CD1c-positive myeloid dendritic cell (primary cell): ENCODE measurements around the gene POR.
"Not testable (repeated sequence)": the region's sequence is repeated elsewhere in the genome, so short reads cannot be mapped to it uniquely, and the experiment has no call there.

Experiments
- DNase-seq: peaks from one replicate; pipeline ENCODE4 v3.0.0-alpha.2; 2016; ENCODE audit errors: extremely low spot score

Gene POR

DNA sequence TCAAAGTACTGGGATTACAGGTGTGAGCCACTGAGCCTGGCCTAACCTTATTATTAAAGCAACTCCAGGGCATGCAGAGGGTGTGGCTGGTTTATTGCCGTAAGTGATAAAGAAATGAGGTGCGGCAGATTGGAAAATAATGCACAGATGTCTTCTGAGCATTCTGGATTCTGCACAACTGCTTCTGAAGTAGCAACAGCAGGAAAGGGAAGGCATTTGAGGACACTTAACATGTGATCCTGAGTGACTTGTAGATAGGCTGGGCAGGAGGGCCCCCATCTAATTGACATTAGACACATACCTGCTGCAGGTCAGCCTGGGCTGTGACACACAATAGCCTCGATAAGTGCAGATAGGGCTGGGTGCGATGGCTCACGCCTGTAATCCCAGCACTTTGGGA lies 30.5 kb upstream of the POR start:
- DNase-seq, result no peak

DNA sequence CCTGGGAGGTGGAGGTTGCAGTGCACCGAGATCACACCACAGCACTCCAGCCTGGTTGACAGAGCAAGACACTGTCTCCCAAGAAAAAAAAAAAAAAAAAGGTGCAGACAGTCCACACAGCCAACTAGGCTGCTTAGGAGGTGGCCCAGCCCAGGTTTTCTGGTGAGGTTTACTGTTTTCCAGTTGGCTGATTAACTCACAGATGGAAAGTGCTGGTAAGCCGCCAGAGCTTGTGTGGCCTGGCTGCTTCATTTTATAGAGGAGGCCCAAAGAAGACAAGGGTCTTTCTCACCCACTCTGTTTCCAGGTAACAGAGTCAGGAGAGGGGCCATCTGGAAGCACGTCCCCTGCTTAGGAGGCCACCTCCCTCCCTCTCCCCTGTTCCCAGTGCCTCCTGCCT lies 29.9 kb upstream of the POR start:
- no peak for DNase-seq

DNA sequence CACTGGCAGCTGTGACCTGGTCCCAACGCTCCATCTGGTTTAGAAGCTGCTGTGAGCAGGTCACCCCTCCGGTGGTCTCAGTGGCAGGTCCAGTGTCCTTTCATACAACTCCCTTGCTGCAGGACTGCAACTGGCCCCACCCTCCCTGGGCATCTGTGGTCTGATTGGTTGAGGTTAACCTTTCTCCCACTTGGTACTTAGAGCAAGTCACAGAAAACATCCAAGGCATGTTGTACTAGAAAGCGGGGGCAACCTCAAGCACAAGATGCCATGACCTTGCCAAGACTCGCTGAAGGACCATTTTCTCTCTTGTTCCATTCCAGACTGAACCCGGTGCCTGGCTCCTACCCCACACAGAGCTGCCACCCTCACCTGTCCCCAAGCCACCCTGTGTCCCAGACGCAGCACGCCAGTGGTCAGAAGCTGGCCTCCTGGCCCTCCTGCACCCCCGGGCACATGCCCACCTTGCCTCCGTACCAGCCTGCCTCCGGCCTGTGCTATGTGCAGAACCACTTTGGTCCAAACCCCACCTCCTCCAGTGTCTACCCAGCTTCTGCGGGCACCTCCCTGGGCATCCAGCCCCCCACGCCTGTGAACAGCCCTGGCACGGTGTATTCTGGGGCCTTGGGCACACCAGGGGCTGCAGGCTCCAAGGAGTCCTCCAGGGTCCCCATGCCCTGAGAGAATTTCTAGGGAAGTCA lies 27.1 kb upstream of the POR start:
- no peak for DNase-seq

DNA sequence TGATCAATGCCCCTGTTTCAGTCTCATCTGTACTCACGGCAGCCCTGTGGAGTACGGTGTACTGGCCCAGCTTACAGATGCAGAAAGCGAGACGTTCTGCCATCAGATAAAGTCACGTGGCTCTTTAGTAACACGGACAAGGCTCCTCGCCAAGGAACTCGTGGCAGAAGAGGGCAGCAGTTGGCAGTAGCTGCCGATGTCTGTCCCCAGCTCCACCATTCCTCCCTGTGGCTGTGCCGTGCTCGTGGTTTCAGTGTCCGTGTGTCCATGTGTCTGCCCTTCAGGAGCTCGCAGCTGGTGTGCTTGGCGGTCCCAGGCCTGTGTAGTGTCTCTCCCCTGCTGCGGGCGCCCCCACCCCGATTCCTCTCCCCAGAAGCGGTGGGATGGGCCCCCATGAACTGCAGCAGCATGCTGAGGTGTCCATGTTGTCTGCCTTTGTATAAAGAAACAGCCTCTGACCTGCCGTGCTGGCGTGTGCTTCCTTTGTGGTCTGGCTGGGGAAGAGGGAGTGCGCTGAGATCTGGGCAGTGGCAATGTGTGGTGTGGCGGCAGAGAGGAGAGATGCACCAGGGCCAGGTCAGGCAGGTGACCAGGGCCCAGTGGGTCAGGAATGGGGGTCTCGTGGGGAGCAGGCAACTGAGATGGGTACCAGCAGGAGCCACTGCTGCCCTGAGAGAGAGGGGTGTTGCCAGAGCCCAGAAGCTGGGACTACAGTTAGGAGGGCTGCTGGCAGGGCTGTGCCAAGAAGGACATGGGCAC lies 26.3 kb upstream of the POR start:
- no peak for DNase-seq

DNA sequence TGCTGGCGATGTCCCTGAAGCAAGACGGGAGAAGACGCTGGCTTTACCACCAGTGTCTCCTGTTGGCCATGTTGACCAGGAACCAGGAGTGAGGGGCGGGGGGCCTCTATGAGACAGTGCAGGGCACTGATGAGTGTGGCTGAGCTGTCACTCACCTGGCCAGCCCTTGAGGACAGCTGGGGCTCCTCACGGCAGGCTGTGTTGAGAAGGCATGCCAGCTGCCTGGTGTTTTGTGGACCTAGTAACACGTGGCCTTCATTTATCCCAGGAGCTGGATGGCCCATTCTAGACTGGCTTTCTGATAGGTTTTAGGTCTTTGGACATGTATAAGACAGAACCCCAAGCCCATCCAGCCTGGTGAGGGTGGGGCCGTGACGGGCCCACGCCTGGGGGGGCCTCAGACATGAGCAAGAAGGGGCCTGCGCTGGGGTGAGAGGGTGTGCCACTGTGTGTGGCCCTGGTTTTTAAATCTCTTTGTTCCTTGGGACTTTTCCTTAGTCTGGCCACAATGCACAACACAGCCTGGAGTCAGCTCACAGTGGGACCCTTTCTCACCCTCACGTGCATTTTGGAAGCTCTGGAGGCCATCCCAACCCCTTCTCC lies 25.6 kb upstream of the POR start:
- no peak for DNase-seq

DNA sequence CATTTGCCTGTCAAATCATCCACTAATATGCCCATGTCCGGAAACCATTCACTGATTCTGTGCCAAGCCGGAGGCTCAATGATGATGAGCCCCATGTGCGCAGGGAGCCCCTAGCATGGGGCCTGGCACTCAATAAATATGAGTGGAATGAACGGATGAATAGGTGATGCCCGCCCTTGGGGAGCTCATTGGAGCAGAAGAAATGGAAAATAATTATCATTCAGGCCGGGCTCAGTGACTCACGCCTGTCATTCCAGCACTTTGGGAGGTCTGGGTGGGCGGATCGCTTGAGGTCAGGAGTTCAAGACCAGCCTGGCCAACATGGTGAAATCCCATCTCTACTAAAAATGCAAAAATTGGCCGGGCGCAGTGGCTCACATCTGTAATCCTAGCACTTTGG lies 25.1 kb upstream of the POR start:
- no peak for DNase-seq

DNA sequence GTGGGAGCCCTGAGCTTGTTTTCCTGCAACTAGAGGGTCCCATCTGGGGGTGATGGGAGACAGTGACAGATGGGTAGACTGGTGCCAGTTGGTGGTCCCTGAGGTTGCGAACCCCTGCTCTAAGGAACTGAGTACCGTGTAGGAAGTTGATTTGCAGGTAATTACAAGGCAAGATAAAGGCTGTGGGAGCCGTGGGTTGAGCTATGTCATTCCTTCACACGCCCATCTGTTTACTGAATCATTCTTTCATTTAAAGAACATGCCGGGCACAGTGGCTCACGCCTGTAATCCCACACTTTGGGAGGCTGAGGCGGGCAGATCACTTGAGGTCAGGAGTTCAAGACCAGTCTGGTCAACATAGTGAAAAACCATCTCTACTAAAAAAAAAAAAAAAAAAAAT lies 23.7 kb upstream of the POR start:
- not testable (repeated sequence) for DNase-seq

DNA sequence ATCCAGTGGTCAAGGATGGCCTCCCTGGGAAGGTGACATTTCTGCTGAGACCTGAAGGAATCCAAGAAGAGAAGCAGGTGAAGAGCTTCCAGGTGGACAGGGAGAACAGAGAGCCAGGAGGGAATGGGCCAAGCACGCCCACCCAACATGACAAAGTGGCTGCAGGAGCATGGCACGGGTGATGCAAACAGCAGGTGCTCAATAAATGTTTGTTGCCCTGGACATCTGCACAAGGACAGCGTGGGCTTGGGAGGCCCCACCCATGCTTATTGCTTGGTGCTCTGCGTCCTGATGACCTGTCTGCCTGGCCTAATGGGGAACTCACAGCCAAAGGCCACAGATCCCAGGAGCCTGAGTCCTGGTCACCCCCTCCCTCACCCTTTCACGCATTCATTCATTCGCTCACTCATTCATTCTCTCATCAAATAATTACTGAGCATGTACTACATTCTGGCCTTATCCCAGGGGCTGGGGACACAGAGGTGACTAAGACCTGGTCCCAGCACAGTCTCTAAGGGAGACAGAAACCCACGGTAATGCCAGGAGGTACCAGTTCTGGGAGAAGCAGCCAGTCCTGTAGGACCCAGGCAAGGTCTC lies 23.0 kb upstream of the POR start:
- DNase-seq, result no peak

DNA sequence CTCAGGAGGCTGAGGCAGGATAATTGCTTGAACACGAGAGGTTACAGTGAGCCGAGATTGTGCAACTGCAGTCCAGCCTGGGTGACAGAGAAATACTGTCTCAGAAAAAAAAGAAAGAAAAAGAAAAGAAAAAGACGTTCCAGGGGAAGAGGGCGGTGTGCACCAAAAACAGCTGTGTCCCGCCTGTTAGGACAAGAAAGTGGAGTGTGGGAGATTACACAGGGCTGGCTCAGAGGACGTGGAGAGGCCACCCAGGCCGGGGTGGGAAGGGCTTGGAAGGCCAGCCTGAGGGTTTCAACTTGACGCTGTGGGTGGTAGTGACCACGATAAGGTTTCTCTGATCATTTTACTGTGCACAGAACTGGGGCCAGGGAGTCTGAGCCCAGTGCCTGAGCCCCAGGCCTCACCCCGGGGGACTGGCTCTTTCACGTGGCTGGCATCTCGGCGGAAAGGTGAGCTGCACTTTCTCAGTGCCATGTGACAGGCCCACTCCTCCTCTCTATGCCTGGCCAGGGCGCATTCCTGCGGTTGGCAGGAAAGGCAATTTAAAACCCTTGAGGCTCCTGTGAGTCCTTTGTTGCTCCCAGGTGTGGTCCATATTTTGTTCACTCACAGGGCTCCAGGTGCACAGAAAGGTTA lies 22.2 kb upstream of the POR start:
- no peak for DNase-seq

DNA sequence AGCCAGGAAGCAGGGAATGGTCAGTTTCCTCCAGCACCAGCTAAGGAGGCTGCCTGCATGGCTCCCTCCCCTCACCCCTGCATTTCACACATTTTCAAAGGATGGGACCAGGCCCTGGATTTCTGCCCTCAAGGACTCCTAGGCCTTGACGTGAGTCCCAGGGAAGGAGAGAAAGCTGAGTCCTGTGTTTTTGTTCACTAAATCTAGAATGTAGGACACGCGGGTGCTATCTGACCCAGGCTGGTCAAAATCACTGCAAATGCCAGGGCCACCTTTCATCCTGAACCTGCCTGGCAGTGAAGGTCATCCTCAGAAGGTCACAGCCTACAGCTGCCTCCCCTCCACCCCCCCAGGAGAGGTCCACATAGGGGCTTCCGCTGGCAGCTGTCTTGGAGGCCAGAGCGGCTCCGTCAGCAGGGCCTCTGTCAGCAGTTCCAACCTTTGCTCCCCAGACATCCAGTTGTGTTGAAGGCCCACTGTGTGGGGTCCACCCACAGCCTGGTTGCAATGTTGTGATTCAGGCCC lies 18.1 kb upstream of the POR start:
- no peak for DNase-seq

DNA sequence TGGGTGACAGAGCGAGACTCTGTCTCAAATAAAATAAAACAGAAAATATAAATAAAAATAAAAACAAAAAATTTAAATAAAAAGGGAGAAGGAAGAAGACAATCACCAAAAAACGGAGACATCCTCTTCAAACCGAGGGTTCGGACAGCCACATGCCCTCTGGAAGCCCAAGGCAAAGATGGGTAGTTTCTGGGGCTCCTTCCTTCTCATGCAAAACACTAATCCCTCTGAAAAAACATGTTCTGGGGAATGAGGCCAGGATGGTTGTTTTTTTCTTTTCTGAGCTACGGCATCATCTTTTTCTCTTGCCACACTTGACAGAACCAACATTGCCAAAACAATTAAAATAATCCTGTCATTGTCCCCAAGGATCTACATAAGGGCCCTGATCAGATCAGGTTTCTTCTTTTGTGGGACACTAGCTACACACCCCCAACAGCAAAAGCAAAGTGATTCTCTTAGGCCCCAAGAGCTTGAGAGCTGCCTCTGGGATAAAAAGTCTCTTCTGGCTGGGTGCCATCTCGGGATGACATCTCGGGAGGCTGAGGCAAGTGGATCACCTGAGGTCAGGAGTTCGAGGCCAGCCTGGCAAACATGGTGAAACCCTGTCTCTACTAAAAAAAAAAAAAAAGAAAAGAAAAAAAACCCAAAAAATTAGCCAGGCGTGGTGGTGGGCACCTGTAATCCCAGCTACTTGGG lies 14.2 kb upstream of the POR start:
- no peak for DNase-seq

DNA sequence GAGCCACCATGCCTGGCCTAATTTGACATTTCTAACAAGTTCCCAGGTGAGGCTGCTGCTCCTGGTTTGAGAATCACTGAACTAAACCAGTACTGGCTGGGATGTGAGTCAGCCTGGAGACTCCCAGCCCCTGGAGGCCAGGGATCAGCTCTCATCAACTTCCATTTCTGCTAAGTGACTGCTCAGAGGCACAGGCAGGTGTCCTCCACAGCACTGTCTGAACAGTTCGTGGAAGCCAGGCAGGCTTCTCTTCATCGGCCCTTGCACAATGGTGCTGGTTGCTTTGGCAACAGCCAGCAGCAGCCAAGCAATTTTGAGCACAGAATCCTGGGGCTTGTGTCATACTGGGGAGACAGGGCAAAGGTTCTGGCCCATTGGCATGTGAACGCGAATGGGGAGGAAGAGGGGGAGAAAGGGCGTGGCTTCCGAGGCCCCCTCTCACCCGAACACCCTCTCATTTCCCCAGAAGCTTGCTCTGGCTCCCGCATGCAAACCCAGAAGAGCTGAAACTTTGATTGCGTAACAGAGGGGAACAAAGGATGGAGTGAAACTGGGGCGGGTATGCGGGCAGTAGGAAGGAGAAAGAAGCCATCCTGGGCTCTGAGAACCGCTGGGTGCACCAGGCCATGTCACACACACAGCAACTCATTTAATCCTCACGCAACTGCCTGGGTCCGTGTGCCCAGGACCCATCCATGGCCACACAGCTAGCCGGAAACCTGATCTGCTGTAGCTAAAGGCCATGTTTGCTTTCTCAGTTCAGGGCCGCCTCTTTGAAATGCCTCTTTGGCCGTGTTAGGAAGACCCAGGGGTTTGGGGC lies 9.0 kb upstream of the POR start:
- peak; percentile 86 for DNase-seq

DNA sequence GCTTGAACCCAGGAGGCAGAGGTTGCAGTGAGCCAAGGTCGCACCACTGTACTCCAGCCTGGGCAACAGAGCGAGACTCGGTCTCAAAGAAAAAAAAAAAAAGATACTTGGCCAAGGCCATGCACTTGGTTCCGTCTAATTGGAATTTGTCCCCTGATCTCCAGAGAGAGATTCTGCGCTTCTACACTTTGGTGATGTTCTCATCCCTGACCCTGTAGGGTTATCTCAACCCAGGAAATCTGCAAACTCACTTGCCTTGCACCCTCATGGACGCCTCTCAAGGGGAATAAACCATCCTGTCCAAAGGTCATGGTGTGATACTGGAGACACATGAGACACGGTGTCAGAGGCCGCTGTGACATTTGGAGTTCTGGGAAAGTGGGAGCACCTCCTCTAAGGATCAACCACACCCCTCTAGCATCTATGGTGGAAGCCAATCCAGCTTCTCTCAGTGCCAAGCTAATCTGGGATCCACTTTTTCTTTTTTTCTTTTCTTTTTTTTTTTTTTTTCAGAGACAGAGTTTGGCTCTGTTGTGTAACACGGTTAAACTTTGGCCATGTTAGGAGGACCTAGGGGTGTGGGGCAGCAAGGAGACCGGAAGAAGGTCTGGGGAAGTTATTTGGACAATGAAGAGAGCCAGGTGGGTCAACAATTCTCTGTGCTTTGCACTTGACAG lies 7.8 kb upstream of the POR start:
- peak; percentile 15 for DNase-seq

DNA sequence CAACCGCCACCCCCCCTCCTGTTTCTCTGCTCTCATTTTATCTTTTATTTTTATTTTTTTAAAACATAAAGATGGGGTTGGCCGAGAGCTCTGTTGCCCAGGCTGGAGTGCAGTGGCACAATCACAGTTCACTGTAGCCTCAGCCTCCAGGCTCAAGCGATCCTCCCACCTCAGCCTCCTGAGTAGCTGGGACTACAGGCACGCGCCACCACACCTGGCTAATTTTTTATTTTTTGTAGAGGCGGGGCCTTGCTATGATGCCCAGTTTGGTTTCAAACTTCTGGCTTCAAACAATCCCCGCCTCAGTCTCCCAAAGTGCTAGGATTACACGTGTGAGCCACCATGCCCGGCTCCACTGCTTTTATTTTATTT lies 7.3 kb upstream of the POR start:
- not testable (repeated sequence) for DNase-seq

DNA sequence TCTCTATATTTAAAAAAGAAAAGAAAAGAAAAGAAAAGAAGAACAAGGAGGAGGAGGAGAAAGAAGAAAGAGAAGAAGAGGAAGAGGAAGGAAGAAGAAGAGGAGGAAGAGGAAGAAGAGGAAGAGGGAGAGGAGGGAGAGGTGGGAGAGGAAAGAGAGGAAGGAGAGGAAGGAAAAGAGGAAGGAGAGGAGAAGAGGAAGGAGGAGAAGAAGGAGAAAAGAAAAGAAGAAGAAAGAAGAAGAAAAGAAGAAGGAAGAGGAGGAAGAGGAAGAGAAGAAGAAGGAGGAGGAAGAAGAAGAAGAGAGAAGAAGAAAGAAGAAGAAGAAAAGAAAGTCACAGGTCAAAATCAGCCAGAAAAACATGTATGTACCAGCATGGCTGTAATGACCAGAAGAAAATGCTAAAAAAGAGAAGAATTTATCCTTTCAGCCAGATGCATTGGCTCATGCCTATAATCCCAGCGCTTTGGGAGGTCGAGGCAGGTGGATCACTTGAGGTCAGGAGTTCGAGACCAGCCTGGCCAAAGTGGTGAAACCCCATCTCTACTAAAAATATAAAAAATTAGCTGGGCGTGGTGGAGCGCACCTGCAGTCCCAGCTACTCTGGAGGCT lies 5.3 kb upstream of the POR start:
- DNase-seq, result no peak

DNA sequence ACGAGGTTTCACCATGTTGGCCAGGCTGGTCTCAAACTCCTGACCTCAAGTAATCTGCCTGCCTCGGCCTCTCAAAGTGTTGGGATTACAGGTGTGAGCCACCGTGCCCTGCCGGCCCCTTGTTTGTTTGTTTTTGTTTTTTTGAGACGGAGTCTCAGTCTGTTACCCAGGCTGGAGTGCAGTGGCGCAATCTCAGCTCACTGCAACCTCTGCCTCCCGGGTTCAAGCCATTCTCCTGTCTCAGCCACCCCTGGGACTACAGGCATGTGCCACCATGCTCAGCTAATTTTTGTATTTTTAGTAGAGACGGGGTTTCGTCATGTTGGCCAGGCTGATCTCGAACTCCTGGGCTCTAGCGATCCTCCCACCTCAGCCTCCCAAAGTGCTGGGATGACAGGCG lies 3.8 kb upstream of the POR start:
- DNase-seq, result not testable (repeated sequence)

DNA sequence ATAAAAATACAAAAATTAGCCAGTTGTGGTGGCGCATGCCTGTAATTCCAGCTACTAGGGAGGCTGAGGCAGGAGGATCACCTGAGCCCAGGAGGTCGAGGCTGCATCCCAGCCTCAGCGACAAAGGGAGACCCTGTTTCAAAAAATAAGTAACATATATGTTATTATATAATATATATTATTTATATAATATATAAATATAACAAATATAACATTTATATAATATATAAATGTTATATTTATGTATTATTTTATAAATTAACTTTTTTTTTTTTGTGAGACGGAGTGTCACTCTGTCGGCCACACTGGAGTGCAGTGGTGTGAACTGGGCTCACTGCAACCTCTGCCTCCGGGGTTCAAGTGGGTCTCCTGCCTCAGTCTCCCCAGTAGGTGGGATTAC lies 1.5 kb upstream of the POR start:
- DNase-seq, result no peak

DNA sequence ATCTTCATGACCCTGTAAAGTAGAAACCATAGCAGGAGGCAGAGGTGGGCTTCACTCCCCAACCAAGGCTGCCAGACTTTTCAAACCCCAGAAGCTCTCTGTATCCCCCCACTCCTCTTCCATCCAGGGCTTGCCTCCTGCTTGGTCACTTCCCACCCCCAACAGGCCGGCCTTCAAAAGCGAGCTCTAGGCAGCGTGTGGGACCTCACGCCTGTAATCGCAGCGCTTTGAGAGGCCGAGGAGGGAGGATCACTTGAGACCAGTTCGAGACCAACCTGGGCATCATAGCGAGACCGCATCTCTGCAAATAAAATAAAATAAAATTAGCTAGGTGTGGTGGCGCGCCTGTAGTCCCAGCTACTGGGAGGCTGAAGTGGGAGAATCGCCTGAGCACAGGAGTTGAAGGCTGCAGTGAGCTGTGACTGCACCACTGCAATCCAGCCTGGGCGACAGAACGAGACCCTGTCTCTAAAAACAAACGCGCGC lies 743 bp upstream of the POR start:
- no peak for DNase-seq

DNA sequence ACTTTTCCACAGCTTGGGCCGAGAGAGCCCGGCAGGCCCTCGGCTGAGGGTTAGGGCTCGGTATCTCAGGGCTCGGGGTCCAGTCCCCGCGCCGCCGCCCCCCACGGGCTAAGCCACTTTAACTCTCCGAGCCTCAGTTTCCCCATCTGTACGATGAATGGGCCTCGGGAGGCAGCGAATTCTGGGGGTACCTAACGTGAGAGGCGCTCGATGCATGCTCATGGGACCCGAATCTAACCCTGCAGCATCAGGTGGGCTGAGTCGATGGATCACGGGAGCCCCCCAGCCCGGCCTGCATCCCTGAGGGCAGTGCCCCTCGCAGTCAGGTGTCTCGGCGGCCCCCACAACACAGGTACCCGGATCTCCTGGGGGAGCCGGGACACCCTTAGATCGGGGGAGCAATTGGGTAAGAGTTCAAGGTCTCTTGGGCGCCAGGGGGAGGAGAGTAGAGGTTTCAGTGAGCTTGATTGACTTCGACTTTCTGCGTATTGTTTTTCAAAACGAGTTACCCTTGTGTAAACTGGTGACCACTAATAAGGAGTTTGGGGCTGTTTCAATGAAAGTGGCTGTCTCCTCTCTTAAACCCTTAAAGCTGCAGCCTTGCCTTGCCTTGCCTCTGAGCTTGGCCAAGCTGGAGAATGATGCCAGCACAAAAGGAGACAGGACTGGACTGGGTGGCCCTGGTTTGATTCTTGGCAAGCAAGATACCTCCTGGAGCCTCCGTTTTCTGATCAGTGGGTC lies 631 bp downstream of the POR start:
- peak; percentile 6 for DNase-seq
